Epidermal melanocyte (primary cell): ENCODE results near the gene CRMP1.

Source experiments
- DNase-seq: peaks from one replicate; pipeline ENCODE4 v3.0.0; 2011; ENCODE audit warnings: low spot score; ENCODE audit not compliant: insufficient read length

The CRMP1 gene

DNA sequence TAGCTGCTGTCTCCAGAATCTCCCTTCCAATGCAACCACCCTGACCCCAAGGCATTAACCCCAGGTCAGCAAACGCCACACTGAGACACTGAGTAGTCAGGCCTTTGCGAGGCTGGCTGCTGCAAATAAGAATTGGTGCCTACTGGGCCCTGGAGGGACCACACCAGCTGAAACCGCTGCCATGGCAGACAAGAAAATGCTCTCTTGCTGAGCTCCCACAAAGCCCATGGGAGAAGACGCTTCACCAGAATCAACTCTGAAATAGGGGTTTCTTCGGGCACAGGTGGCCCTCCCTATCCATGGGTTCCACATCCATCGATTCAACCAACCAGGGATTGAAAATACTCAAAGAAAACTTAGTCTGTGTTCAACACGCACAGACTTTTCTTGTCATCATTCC, 26.7 kb upstream of the CRMP1 start:
- DNase-seq = no peak

DNA sequence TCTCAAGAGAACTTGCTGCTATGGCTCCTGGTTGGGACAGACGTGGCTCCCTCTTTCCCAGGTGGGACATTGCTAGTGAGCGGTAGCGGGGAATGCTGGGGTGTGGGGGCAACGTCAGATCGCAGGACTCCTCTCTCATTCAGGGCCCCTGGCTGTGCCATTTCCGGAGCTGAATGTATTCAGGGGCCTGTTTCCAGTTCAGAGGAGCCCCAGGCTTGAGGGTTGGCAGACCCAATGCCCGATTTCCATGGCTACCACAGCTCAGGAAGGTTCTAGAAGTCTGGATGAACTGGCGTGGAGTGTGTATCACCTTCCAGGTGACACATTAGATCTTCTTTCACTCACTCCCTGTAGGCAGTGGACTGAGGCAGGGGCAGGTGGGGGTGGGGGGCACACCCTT, 26.2 kb upstream of the CRMP1 start:
- DNase-seq = no peak

DNA sequence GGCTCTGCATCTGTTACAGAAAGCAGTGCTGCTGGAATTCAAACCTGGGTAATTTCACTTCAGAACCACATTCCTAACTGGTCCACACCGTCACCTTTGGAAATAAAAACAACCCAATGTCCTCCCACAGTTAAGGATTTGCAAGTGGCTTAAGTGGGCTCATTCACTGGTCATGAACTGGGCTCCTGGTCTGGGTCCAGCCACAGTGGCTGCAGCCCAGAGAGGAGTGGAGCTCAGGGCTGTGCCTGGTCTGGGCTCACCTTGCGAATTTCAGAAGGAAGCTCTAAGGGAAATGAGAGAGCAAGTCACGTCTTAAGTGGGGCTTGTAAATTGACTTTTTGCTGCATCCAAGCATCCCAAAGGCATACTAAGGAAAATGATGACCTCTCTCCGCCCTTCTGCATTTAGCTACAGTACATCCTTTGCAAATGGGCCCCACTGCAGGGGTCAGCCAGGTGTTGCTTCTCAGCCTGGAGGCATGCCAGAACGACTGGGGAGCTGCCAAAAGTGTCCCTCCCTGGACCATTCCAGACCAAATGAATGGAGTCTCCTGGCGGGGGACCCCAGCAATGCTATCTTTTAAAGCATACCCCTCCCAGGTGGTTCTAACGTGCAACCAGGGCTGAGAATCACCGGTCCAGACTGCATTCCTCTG, 25.6 kb upstream of the CRMP1 start:
- DNase-seq = no peak

DNA sequence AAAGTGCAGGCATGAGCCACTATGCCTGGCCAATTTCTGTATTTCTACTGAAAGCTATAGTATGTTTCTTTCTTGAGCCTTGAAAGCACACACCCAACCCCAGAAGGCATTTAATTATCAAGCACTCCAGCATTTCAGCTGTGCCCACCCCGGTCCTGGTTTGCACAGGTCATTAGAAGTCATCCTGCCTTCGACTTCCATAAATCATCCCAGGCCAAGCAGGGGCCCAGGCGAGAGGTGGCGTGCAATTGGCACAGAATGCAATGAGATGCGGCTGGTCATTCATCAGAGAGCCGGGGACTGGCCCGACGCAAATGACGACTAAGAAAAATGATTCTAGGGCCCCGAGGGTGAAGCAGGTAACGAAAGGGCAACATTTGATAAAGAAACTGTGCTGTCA, 24.8 kb upstream of the CRMP1 start:
- no peak for DNase-seq

DNA sequence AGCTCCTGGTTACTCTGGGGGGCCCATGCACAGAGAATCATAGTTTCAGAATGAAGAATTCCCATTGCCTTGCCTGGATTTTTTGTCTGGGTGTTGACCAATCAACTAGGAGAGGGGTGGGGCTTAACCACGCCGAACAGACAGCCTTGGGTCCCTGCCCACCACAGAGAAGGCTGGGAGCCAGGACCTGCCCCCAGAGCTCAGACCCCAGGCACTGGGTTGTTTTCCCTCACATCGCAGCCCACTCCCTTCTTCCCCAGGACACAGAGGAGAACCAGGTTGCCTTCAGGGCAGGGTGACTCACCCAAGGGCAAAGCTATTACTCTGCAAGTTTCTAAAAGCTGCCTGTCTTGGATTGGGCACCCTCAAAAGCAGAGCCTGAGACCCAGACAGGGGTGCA, 23.3 kb upstream of the CRMP1 start:
- DNase-seq = no peak

DNA sequence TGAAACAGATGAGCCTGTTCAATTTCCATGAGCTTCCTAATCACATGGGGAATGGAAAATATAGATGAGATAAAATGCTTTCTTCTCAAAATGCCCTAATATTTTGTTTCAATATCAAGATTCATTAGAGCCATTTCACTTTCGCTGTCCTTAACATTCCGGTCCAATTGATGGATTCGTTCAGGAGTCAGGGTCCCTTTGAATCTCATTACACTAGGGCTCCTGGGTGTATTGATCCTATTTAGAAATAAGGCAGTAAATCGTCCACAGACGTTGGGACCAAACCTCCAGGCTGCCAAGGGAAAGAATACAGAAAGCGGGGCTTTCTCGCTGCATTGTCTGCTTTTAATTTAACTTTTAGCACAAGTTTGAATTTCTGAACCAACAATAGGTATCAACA, 20.6 kb upstream of the CRMP1 start:
- no peak for DNase-seq

DNA sequence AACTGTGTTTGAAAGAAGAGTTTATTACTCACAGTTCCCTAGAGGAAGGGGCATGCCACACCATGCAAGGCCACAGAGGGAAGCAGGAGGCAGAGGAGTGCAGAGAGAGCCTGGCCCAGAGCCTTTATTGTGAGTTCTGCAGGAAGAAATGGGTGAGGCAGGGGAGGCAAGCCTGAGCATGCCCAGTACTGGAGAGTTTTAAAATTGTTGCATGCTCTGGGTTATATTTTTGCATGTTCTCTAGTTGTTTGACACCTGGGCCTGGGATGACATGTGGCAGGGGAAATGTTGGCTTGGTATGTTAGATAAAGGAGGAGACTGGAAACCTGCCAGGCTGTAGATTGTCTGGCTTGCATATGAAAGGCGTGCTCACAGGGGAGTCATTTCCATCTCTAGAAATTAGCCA, 19.7 kb upstream of the CRMP1 start:
- no peak for DNase-seq

DNA sequence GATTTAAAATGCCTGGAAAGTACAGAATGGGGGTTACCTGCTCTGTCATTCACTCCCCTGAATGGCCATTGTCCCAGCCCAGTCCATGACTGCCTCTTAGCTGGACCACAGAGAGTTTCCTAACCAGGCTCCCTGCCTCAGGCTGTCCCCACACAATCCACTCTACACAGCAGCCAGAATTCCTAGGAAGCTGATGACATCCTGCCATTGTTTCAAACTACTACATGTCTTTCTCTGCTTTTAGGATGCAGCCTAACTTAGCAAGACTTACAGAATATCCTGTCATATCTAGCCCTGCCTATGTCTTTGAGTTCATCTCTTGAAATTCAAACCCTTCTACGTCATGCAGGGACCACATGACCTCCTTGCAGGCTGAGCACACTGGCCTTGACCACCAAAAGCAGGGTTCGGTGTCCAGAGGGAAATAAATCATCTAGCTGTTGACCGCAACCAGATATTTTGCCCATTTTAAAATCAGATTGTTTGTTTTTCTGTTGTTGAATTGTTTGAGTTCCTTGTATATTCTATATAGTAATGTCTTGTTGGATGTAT, 16.1 kb upstream of the CRMP1 start:
- DNase-seq = no peak

DNA sequence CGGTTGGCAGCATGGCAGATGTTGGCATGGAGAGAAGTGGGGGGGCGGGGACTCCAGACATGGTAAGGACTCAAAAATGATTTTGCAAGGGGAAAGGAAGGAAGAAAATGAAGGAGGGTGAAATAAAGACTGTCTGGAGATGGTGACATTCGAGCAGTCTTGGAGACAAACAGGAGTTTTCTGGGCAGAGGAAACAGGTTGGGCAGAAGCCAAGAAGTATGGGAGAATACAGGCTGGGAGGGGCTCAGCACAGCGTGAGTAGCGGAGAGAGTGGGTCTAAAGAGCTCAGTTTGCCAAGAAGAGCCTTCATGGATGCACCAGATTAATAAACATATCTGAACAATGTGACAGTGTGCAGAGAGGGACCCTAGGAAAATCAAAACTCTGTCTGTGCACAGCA, 13.3 kb upstream of the CRMP1 start:
- no peak for DNase-seq

DNA sequence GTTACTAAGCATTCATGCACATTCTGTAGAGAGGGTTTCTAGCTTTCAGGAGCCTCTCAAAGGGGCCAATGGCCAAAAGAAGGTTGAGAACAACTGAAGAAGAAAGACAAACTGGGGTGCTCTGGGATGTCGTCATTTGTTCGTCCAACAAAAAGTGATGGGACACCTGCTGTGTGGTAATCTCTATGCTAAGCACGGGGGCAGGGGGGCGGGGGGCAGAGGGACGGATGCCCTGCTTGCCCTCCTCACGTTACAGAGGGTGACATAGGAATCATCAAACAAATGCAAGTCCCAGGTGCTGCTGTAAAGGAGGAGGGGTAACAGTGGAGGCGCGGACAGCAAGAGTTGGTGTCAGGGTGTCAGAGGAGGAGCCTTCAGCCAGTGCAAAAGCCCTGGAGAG, 12.8 kb upstream of the CRMP1 start:
- no peak for DNase-seq

DNA sequence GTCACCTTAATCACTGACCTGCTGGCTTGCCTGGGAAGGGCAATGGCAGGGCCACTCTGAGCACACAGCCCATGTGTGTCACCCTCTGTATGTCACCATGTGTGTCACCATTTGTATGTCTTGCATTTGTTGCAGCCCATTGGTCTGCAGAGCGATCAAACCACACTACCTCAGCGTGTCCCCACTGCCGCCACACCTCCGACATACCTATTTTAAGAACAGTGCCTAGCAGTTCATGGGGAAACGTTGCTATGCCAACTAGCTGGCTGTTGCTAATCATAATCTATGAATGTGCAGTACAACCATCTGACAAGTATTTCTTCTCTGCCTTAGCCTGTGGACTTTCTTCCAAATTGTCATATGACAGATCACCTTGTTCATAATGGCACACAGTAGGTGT, 8.0 kb upstream of the CRMP1 start:
- no peak for DNase-seq

DNA sequence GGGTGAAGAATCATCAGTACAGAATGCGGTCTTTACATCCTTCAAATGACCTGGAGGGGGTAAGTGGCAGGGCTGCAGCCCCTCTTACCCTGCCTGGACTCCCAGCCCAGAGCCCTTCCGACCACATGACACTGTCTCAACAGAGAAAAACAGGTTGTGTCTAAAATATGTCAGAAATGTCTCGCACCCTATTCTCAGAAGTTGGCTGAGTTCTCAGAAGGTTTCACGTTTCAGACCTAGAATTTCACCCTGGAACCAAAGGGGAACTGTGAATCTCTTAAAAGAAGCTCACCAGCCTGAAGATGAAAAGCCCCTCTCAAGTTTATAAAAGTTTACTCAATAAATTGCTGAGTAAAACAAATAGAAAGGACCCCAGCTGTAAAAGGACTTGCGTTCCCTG, 7.0 kb upstream of the CRMP1 start:
- no peak for DNase-seq

DNA sequence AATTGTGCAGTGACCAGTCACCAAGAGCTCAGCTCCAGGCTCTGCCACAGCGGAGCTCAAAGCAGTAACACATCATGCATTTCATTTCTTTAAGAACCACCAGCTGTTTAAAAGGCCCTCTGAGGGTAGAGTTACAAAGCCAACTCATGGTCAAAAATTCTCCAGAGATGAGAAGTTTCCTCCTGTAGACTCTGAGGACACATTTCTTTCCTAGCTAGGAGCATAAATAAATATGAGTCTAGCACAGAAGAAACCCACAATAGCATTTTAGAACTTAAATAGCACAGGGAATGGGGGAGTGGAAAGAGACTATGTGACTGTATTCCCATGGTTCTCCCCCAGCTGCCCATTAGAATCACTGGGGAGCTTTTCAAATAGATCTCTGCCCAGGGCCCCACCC, 6.5 kb upstream of the CRMP1 start:
- DNase-seq = no peak

DNA sequence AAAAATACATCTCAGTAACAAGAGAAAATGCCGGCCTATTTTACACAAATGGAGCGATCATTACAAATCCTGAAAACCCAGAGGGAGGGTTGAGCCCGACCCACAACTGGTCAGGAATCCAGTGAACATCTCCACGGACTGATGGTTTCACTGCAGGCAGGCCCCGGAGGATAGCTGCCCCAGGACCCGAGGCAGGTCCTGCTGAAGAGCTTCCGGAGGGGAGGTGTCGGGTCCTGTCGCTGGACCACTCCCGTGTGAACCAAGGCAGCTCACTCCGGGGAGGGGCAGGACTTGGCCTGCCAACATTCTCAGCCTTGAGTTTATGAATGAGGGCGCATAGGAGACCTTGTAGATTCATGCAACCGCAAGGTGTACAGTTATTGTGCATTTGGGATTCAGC, 4.8 kb upstream of the CRMP1 start:
- no peak for DNase-seq

DNA sequence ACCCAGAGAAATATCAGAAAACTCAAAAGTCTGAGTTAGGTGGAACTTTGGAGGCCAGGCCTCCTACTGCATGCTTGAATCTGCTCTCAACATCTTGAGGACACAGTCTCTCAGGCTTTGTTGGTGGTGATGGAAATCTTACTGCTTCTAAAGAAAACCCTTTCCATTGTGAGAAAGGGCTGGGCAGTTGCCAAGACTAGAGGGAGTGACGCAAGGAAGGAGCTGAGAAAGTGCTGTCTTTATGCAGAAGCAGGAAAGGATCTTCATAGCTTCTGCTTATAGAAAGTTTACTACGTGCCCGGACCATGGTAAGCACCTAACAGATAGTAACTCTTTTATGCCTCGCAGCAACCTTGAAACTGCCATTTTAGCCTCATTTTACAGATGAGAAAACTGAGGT, 2.4 kb upstream of the CRMP1 start:
- DNase-seq = no peak

DNA sequence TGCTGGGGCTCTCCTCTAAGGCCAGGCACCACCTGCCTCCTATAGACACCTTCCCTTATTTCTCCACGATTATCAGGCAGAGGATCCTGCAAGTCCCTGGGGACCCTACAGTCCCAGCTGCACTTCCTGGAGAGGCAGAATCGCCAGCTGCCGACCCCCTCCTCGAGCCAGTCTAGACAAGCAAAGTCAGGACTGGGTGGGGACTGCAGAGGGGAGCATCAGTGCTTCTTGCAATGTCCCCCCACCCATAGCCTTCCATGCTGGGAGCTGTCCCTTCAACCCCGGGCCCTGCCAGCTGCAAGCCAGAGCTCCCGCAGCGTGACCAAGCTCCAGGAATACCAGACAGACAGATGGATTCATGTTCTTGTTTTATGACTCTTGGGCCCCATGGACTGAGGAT, 1.4 kb upstream of the CRMP1 start:
- DNase-seq = no peak

DNA sequence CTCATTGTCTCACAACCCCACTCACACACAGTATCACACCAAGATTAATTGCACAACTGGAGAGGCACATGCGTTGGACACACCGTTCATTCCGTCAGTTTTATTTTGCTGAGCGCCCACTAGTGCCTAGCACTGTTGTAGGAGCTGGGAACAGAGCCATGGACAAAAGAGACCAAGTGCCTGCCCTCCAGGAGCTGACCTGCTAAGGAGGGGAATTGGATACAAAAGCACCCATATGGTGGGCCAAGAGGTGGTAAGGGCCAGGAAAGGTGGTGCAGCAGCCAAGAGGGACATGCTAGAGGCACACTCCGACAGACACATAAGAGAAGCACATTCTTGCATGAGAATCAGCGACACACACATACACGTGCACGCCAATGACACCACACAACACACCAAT, 705 bp upstream of the CRMP1 start:
- DNase-seq = no peak

DNA sequence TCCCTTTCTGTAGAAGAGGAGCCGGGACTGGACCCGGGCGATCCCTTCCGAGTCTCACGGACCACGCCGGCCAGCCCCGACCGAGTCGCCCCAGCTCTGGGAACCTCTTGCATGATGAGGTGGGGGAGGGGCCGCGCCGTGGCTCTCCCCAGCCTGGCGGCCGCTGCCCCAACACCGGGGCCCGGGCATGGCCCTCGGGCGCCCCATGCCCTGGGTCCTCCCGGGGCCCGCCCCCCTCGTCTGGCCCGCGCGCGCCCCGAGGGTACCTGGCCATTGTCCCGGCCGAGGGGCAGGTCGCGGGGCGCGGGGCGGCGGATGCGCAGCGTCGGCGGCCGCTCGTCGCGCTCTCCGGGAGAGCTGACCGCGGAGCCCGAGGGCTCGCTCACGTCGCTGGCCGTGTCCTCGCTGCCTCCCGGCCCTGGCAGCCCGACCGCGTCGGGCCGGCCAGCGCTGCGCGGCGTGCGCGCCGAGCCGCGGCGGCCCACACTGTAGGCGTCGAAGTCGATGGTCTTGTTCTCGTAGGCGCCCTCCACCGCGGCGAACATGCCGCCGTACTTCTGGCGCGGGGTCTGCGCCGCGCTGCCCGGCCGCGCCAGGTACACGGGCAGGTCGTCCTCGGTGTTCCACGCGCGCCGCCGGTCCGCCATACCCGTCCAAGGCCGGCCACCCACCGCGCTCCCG, 423 bp downstream of the CRMP1 start:
- no peak for DNase-seq

DNA sequence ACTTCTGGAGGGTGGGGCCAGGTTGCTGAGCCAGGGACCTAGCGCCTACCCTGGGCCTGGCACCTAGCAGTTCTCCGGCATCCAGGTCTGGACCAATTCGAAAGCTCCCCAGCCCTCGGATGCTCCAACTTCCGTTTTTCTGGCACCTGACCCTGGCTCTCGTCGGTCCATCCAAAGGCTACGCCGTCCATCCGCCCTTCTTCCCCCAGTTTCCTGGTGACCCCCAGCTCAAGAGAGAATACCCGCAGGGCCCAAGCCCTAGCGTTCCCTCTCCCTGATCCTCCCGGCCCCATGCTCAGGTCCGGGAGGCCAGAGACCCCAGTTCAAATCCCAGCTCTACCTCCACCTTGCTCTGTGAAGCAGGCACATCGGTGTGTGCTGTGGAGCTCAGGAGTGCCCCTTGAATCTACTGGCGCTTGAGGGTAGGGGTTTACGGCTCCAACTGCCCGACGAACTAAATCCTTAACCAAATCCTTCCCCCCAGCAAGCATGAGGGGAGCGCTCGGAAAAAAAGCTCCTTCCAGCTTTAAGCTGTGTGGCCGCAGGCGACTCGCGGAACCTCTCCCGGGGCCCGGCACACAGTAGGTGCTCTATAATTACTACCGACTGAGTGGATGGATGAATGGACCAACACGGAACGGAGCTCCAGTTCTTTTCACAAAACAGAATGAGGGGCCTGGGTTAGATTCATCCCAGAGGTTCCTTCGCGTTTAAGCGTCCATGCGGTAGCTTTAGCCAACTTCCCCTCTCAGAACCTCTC, 1.1 kb downstream of the CRMP1 start:
- no peak for DNase-seq

DNA sequence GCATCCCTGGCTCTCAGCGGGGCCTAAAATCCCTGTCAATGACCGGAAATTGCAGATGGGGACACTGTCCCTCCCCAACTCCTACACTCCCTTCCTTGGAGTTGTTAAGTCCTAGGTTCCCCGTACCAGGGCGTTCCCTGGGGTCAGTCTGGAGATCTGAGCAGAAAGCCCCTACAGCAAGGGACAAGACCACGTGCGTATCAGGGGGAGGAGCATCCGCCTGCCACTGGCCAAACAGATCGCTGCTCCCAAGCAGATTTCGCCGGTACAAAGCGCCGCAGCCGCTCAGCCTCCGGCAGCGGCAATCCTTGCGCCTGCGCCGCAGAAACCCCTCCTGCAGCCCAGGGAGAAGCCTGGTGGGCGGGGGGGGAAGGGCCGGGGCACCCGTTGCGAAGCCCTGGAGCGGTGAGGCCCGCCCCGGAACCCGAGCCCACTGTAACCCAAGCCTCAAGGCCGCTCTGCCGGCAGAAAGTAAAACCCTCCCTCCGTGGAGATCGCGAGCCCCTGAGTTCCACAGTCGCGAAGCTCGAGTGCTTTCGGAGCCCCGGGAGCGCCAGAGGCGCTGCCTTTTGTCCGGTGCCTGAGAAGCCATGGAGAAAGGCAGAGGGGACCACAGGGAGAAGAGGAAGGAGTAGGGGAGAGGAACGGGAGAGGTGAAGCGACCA, 2.7 kb downstream of the CRMP1 start:
- no peak for DNase-seq

DNA sequence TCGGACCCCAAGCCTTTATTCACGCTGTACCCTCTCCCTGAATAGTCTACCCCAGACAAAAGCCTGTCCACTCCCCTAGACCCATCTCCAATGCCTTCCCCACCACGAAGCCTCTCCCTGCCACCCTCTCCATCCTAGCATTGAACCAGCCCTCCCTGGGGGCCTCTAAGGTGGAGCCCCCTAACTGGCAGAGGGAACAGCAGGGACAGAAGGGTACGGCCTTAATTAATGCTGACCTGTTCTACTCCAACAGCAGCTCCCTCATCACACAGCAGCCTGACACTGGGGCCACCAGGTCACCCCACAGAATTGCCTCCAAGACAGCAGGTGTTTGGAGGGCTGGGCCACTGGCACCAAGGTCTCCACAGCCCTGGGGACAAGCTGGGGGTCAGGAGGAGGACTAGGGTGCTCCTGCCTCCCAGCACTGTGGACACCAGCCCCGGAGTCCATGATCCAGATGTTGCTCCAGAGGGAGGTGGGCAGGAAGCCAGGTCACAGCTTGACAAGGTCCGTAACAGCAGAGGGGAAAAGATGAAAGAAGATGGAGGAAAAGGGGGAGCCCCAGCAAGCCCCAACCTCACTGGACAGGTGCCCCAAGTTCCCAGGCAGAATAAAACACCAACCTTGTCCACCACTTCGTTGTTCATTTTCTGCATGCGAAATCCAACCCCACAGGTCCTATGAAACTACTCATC, 3.7 kb downstream of the CRMP1 start:
- no peak for DNase-seq
